ENCODE data around the gene NAA25.
"Not testable (repeated sequence)": the region's sequence is repeated elsewhere in the genome, so short reads cannot be mapped to it uniquely, and the experiment has no call there.

NAA25 gene

DNA sequence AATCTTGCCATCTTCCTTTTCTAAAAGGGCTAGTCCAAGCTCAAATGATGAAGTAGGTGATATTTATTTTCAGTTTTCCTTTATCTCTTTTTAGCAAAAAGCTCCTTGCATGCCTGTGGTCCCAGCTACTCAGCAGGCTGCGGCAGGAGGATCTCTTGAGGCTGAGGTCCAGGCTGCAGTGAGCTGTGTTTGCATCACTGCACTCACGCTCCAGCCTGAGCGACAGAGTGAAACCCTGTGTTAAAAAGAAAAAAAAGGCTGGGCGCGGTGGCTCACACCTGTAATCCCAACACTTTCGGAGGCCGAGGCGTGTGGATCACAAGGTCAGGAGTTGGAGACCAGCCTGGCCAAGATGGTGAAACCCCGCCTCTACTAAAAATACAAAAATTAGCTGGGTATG lies 100.6 kb downstream of the NAA25 start:
- DNase-seq = no peak

DNA sequence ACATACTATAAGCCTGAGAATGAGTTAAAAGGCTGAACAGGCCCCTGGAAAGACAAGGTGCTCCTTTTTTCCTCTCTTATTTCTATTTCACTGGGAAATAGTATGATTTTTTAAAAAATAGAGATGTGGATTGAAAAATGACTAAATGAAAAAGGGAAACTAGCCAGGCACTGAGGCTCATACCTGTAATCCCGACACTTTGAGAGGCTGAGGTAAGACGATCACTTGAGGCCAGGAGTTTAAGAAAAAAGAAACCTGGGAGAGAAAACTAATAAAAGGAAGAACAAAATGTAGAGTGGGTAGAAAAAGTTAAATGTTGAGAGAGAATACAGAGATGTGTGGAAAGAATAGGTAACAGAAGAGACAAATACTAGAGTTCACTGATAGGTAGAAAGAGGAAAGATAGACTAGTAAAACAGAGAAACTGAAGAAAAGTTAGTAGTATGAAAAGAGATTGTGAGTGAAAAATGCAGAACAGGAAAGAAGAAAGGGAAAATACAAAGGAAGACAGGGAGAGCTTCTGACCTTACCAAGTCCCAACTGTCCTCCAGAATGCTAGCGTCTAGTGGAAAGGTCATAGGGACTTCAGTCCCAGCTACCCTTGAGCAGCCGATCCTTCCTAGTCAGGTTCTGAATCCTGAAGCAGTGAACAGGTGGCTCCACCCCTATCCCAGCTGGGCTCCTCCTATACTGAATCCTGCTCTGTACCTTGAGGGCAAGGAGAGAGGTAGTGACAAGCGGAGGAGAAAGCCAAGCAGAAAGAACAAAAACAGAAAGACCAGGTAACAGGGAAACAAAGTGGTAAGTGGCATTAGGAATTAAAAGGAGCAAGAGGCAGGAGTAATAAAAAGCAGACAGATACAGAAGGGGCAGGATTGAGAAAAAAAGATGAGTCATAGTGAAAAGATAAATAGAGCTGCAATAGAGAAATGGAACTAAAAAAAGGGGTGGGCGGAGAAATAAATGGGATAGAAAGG lies 102.9 kb downstream of the NAA25 start:
- DNase-seq = no peak

DNA sequence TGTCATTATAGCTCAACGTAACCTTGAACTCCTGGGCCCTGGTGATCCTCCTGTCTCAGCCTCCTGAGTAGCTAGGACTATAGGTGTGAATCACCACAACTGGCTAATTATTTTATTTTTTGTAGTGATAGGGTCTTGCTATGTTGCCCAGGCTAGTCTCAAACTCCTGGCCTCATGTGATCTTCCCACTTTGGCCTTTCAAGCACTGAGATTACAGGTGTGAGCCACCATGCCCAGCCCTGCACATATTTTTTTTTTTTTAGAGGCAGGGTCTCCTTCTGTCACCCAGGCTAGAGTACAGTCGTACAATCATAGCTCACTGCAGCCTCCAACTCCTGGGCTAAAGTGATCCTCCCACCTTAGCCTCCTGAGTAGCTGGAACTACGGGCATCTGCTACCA lies 104.5 kb downstream of the NAA25 start:
- no peak for DNase-seq

DNA sequence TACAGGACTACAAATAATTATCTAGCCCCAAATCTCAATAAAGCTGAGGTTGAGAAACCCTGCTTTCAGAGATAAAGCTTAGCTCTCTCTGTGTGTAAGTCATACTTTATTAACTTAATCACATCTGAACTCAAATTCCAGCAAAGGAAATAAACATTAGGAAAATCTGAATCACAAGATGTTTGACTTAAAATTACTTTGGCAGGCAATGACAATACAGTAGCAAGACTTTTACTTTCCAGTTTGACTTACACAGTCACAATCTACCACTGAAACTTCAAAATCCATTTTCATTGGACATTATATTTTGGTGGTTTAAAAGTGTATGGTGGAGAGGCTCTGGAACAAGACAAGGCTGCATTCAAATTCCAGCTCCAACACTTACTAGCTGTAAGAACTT lies 107.0 kb downstream of the NAA25 start:
- no peak for DNase-seq

DNA sequence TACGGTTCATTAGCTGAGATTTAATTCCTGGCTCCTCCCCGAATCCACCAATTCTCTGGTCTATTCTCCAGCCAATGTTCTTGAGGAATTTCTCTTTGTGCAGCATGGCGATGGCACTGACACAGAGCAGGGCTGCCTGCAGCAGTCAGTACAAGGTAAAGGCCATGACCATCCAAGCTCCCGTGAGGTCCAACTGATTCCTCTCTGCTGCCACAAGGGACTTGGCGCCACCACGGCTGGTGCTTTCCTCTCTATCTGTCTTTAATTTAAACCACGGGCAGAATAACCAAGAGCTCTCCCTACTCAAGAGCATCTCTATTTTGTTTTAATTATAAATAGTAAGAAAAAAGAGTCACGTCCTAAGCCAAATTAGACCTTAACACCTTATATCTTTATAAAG lies 107.8 kb downstream of the NAA25 start:
- no peak for DNase-seq

DNA sequence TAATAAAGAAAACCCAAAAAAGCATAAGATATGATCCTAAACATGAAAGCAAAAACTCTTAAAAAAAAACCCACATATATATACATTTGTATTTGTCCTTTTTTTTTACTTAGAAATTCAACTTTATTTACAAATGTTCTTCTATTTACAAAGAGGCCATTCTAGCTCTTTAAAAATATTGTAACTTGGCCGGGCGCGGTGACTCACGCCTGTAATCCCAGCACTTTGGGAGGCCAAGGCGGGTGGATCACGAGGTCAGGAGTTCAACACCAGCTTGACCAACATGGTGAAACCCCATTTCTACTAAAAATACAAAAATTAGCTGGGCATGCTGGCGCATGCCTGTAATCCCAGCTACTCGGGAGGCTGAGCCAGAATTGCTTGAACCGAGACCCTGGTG lies 109.5 kb downstream of the NAA25 start:
- not testable (repeated sequence) for DNase-seq

DNA sequence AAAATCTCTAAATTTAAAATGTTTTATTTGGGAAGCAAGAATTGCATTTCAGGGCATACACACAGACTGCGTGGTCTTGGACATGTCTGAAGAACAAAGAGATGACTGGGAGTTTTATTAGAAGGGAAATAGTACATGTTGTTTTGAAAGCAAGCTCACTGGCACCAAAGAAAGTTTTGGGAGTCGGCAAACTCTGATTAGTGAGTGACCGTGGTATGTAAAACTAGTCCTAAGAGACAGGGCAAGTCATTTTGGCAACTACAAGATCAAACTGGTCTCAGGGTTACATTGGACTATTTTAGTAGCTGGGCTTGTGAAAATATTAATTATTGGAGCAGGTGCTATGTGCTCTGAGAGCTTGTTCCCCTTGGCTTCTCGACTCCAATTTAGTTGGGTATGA lies 110.6 kb downstream of the NAA25 start:
- DNase-seq = no peak

DNA sequence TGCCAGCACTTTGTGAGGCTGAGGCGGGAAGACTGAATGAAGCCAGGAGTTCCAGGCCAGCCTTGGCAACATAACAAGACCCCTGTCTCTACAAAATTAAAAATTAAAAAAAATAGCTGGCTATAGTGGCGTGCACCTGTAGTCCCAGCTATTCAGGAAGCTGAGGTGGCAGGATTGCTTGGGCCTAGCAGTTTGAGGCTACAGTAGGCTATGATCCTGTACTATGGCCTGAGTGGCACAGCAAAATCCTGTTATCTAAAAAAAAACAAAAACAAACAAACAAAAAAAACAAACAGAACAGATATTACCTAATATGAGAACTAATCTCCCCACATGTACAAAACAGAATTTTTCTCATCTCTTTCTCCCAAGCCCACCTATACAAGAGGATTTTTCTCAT lies 111.3 kb downstream of the NAA25 start:
- no peak for DNase-seq

DNA sequence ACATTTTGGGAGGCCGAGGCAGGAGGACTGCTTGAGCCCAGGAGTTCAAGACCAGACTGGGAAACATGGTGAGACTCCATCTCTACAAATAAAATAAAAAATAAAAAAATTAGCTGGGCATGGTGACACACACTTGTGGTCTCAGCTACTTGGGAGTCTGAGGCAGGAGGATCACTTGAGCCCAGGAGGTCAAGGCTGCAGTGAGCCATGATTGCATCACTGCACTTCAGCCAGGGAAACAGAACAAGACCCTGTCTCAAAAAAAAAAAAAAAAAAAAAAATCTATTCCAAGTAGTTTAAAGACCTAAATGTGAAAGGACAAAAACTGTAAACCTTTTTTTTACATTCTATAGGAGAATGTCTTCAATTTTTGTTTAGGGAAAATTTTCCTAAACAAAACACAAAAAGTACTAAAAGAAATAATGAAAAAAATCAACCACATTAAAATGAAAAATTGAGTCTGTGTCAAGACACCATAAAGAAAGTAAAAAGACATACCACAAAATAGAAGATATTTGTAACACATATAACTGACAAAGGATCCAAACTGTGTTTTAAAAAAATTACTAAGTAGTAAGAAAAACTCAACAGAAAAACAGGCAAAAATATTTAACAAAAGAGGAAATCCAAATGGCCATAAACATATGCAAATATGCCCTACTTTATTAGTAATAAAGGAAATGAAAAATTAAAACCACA lies 112.7 kb downstream of the NAA25 start:
- no peak for DNase-seq

DNA sequence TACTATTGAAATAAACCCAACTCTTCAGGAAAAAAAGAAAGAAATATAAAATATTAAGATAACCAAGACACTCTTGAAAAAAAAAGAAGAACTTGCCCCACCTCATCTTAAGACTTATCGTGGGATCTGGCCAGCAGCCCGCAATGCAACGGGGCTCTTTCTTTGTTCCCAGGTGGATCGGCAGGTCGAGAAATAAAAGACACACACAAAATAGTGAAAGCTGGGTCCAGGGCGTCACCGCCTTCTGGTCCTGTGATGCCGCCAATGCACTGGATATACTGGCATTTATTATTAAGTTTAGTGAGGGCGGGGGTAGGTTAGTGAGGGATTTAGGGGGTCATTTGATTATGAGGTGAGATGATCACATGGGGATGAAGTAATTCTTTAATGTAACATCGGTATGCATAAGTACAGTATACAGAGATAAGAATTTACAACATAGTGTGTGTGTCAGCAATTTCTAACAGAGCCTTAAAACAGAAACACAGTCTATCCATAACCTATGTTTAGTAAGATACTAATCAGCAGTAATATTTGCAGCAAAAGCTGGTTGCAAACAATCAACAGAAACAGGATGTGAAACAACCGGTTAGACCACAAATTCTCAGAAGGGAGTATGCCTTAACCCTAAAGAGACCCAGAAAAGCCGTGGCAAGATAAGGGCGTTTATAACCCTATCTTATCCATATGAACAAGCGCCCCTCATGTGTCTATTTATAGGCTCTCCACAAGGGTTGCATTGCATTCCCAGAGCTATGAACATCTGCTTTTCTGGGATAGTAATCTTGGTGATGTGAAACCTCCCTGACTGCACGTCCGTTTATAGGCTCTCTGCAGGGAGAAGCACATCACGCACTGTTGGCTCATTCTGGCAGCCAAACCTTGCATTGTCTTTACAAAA lies 114.1 kb downstream of the NAA25 start:
- DNase-seq = not testable (repeated sequence)

DNA sequence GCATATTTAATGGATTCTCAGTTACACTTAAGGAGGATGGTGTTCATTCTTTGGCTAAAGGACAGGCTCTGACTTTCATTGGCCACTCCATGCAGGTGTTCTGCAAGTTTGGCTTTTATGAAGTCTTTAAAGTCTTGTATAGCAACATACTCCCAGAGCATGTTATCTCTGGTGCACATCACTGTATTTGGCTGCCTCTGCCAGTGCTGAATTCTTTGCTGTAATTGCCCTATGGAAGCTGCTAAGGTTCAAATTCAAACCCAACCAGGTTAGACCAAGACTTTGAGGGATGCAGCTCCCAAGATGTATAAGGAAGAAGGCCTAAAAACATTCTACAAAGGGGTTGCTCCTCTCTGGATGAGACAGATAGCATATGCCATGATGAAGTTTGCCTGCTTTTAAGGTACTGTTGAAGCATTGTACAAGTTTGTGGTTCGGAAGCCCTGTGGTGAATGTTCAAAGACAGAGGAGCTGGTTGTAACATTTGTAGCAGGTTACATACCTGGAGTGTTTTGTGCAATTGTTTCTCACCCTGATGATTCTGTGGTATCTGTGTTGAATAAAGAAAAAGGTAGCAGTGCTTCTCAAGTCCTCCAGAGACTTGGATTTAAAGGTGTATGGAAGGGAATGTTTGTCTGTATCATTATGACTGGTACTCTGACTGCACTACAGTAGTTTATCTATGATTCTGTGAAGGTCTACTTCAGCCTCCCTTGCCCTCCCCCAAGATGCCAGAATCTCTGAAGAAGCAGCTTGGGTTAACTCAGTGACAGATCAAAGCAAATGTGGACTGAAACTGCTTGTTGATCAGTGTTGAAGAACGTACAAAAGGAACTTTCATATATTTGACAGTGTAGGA lies 115.1 kb downstream of the NAA25 start:
- DNase-seq = no peak

DNA sequence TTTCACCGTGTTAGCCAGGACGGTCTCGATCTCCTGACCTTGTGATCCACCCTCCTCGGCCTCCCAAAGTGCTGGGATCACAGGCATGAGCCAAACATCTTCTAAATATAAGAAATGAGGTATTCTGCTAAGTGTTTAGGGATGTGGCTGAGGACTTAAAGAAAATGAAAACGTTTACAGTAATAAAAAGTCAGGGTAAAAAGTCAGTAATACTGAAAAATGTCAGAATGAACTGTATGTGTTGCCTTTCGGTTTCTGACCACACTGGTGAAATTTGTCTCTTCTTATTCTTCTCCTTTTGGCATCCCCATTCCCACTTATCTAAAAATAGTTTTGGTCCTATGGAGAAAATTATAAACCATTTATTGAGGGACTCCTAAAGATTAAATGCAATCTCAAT lies 116.1 kb downstream of the NAA25 start:
- DNase-seq = no peak

DNA sequence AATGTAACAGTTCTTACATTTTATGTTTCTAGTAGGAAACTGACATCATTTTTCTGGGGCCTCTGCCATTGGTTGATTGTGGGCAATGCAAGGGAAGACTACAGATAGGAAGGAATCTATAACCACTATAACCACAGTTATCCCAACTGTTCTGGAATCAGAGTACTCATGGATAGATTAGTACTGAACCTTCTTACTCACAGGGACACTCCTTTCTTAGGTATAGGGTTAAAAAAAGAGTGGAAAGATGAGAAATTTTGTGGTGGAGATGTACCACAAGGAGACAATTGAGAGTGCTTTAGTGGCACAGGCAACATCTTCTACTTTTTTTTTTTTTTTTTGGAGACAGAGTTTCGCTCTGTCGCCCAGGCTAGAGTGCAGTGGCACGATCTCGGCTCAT lies 116.6 kb downstream of the NAA25 start:
- DNase-seq = no peak

DNA sequence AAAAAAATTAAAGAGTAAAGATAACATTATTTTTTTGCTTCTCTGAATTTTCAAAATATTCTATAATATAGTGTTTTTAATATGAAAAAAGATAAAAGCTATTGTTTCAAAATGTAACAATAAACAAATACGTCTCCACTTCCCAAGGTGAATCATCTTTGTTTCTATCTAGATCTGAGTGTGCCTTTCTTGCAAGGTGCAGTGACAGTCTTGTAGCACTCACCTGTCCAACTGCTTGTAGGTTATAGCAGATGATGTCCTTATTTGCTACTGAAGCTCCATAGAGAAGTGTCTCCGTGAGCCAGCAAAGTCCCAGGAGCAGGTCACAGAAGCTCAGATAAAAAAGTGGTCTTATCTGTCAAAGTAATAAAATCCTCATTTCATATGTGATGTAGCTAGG lies 117.0 kb downstream of the NAA25 start:
- DNase-seq = no peak

DNA sequence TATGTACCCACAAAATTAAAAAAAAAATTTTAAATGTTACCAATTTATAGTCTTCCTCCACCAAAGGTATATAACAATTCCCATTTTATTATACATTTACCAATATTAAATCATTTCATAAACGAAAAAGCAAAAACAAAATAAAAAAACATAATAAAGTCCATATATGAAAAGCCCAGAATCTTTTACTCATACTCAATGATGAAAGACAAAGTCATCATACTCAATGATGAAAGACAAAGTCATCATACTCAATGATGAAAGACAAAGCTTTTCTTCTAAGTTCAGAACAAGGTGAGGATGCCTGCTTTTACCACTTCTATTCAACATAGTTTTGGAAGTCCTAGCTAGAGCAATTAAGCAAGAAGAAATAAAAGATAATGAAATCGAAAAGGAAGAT lies 123.8 kb downstream of the NAA25 start:
- DNase-seq = no peak

DNA sequence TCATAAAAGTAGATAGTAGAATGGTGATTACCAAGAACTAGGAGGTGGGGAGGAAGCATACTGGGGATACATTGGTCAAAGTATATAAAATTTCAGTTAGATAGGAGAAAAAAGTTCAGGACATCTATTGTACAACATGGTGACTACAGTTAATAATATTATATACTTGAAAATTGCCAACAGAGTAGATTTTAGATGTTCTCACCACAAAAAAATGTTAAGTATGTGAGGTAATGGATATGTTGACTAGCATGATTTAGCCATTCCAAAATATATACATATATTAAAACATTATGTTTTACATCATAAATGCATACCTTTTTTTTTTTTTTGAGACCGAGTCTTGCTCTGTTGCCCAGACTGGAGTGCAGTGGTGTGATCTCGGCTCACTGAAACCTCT lies 126.6 kb downstream of the NAA25 start:
- no peak for DNase-seq

DNA sequence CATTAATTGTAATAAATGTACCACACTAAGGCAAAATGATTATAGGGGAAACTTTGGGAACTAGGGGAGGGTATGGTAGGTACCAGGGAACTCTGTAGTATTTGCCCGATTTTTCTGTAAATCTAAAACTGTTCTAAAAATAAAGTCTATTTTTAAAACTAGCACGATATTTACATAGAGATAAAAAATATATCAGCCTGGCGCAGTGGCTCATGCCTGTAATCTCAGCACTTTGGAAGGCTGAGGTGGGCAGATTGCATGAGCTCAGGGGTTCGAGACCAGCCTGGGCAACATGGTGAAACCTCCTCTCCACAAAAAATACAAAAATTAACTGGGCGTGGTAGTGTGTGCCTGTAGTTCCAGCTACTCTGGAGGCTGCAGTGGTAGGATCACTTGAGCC lies 128.0 kb downstream of the NAA25 start:
- DNase-seq = no peak

DNA sequence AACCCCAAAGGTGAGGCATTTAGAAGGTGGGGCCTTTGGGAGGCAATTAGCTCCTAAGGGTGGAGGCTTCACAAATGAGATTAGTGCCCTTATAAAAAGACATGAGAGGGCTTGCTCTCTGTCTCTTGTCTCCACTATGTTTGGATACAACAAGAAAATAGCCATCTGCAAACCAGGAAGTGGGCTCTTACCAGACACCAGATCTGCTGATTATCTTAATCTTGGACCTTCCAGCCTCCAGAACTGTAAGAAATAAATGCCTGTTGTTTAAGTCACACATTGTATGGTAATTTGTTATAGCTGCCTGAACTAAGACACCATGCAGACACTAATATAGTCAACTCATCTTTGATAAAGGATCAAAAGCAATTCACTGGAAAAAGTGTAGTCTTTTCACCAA lies 130.0 kb downstream of the NAA25 start:
- DNase-seq = no peak

DNA sequence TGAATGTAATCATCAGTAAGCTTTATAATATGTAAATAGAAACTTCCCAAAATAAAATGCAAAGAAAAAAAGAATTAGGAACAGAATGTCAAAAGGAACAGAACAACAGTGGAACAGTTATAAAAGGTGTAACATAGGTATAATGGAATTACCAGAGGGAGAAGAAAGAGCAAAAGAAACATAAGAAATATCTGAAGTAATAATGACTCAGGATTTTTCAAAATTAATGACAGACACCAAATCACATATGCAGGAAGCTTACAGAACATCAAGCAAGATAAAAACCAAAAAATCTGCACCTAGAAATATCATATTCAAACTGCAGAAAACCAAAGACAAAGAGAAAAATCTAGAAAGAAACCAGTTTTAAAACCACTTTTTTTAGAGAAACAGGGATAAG lies 131.7 kb downstream of the NAA25 start:
- DNase-seq = no peak
